Heart left ventricle (tissue), 16 donors: Measurements from ENCODE around the gene MAN2A2. TPM values are rescaled to one million over a fixed set of nuclear protein-coding genes. Genes with fewer than 3 reads are reported as not detected.

Experiments used
- ATAC-seq, 4 donors: fragments of 200-7000 bp; cut with Tn5 transposase; one replicate each; pipeline ENCODE4 v1.9.1; 2020 to 2022; ENCODE audit warnings: moderate library complexity in 4 of 4, mild to moderate bottlenecking in 3 of 4, moderate number of reproducible peaks in 1 of 4
- DNase-seq, 5 donors: peaks; one replicate each; pipeline ENCODE4 v3.0.0-alpha.2; 2020
- H3K27ac ChIP-seq, 12 donors: fragments of 200-600 bp; sonication (generic) in 4 of 12; one replicate each; pipeline versions ENCODE4 v1.5.0 to v1.8.0; 2016 to 2022; ENCODE audit warnings: mild to moderate bottlenecking in 2 of 12
- H3K27me3 ChIP-seq, 9 donors: fragments of 200-600 bp; sonication (generic) in 2 of 9; one replicate each; pipeline versions ENCODE4 v1.5.1 to v1.8.0; 2016 to 2022; ENCODE audit warnings: mild to moderate bottlenecking in 3 of 9
- H3K36me3 ChIP-seq, 9 donors: fragments of 200-600 bp; sonication (generic) in 2 of 9; one replicate each; pipeline versions ENCODE4 v1.5.0 to v1.8.0; 2018 to 2022; ENCODE audit warnings: mild to moderate bottlenecking in 2 of 9
- H3K4me1 ChIP-seq, 12 donors: fragments of 200-600 bp; sonication (generic) in 4 of 12; one replicate each; pipeline versions ENCODE4 v1.5.0 to v1.8.0; 2016 to 2022; ENCODE audit warnings: mild to moderate bottlenecking in 3 of 12
- H3K4me3 ChIP-seq, 12 donors: fragments of 200-600 bp; sonication (generic) in 4 of 12; one replicate each; pipeline versions ENCODE4 v1.5.0 to v1.8.0; 2017 to 2022; ENCODE audit warnings: mild to moderate bottlenecking in 9 of 12, moderate library complexity in 4 of 12
- H3K9me3 ChIP-seq, 12 donors: fragments of 200-600 bp; sonication (generic) in 4 of 12; one replicate each; pipeline versions ENCODE4 v1.5.0 to v1.8.0; 2016 to 2022; ENCODE audit warnings: mild to moderate bottlenecking in 1 of 12
- POLR2A ChIP-seq, 2 donors: fragments of 450-650 bp; IDR thresholded peaks; one replicate each; pipeline ENCODE4 v1.6.1; 2017; ENCODE audit warnings: antibody characterized with exemption in 2 of 2, mild to moderate bottlenecking in 2 of 2, moderate library complexity in 2 of 2
- WGBS, 4 donors: extraction: QIAGEN DNeasy Blood & Tissue Kit in 2 of 4; methylation state at CpG; one replicate each; pipeline versions ENCODE4 v1.1.5 to v1.1.7; 2013 to 2018; 5-methylcytosine and 5-hydroxymethylcytosine counted together
- intact Hi-C, 10 donors: fragments of 100-400 bp; cut with DNase I; formaldehyde crosslinking; loops; one replicate each; pipeline versions ENCODE4 v1.11.1 to v1.14.2; 2022
- polyA plus RNA-seq, 2 donors: library from polyadenylated mRNA; stranded (reverse); fragments of 200-250 nt; gene quantifications; one replicate each; pipeline ENCODE4 v1.2.3, GENCODE V29; 2013
- total RNA-seq, 9 donors: library from RNA; depleted of rRNA in 2 of 9; stranded (reverse); fragments of >200 nt in 2 of 9; fragmentation: NEBNext Ultra II Directional in 3 of 9; extraction: Animal tissue kit (Norgen Biotek cat#: 25700) in 3 of 9; gene quantifications; one replicate each; pipeline versions ENCODE4 v1.1.0 to v1.2.4, GENCODE V29; 2016 to 2023
- TF ChIP-seq, protein P1 (sequence below), 12 donors: fragments of 200-600 bp; sonication (generic) in 4 of 12; IDR thresholded peaks; one replicate each; pipeline versions ENCODE4 v1.5.0 to v1.8.0; 2018 to 2022; ENCODE audit warnings: antibody characterized with exemption in 12 of 12, mild to moderate bottlenecking in 5 of 12
- donor health status: ischemic (EF 13 %, LVEDD 7.1; RV severe dilation, severe dysfunction).
- donor health status: healthy with polysubstance abuse.
- donor health status: DM: no; HTN: yes; CAD: no.
- donor health status: DM: no; HTN: no; CAD: no.
- donor health status: ischemic (EF 25% LVEDD 6.9; RV normal size, moderate dysfunction).
- donor health status: ischemic (EF 25% LVEDD 5.7; RV mildly dilated, moderate dysfunction).
- donor health status: healthy.
- donor health status: DM: yes; HTN: yes; CAD: no.
- donor health status: ischemic (EF 35%, LVEDD 5.7; RV mildly dilated, moderate dysfunction).
- donor health status: nonischemic (EF 11% LVEDD 7.7; RV severe dilation, severe dysfunction).
- donor health status: DM: yes; HTN: yes; CAD: no.
- donor health status: PGD.
- donor health status: ischemic (EF 29% LVEDD 5.4; RV normal size, mild dysfunction).
- donor health status: nonischemic (EF 23%, LVEDD 6.1; RV moderate dilation, normal function).

MAN2A2 gene
- total and polyA plus RNA-seq, 11 donors: 38.7 to 145 (median 87.6) TPM

DNA sequence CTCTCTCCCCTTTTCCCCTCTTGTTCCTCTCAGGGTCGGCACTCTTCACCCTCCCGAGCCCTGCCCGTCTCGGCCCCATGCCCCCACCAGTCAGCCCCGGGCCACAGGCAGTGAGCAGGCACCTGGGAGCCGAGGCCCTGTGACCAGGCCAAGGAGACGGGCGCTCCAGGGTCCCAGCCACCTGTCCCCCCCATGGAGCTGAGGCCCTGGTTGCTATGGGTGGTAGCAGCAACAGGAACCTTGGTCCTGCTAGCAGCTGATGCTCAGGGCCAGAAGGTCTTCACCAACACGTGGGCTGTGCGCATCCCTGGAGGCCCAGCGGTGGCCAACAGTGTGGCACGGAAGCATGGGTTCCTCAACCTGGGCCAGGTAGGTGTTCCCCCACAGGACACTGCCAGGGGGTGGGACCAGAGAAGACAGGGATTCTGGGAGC is 27.5 kb upstream of the MAN2A2 start:
- intact Hi-C loops: no loop called here
- H3K36me3 ChIP-seq: peaks cover 0 to 54% (median 51%) of the 10 kb centered on the region in 9 donors
- no peak for TF ChIP-seq POLR2A (IDR thresholded peaks at IDR 0.05)
- TF ChIP-seq, protein P1, sequence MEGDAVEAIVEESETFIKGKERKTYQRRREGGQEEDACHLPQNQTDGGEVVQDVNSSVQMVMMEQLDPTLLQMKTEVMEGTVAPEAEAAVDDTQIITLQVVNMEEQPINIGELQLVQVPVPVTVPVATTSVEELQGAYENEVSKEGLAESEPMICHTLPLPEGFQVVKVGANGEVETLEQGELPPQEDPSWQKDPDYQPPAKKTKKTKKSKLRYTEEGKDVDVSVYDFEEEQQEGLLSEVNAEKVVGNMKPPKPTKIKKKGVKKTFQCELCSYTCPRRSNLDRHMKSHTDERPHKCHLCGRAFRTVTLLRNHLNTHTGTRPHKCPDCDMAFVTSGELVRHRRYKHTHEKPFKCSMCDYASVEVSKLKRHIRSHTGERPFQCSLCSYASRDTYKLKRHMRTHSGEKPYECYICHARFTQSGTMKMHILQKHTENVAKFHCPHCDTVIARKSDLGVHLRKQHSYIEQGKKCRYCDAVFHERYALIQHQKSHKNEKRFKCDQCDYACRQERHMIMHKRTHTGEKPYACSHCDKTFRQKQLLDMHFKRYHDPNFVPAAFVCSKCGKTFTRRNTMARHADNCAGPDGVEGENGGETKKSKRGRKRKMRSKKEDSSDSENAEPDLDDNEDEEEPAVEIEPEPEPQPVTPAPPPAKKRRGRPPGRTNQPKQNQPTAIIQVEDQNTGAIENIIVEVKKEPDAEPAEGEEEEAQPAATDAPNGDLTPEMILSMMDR (IDR thresholded peaks at IDR 0.05): no peak
- 90 to 93% (median 92%) methylated on average over 12 of the region's 12 CpGs for WGBS, 4 donors
- H3K4me3 ChIP-seq: no peak overlapping the region
- no peaks in the 10 kb centered on the region for H3K9me3 ChIP-seq
- peaks cover 5 to 31% (median 25%) of the 10 kb centered on the region in 12 donors for H3K4me1 ChIP-seq
- ATAC-seq (no peak), DNase-seq (no peak)
- H3K27me3 ChIP-seq: no peaks in the 10 kb centered on the region
- no peak overlapping the region for H3K27ac ChIP-seq

DNA sequence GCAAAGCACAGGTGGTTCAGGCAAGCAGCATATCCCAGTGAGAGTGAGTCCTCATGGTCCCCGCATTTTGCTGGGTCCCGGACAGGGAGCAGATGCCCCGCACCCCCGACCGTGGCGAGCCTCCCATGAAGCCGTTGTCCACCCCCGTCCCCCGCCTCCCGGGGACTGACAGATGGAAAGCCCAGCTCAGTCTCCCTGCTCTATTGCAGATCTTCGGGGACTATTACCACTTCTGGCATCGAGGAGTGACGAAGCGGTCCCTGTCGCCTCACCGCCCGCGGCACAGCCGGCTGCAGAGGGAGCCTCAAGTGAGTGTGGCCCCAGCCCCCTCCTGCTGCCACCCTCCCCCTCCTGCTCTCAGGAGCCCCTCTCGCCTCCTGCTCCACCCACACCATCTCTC is 27.1 kb upstream of the MAN2A2 start:
- peaks cover 4 to 27% (median 23%) of the 10 kb centered on the region in 12 donors for H3K4me1 ChIP-seq
- no peak overlapping the region for H3K27ac ChIP-seq
- no peak overlapping the region for H3K4me3 ChIP-seq
- ATAC-seq: no peak
- H3K9me3 ChIP-seq: no peaks in the 10 kb centered on the region
- DNase-seq: no peak
- peaks cover 0 to 59% (median 56%) of the 10 kb centered on the region in 9 donors for H3K36me3 ChIP-seq
- 92 to 97% (median 94%) methylated on average over 10 to 20 of the region's 20 CpGs for WGBS, 4 donors
- intact Hi-C loops: no loop called here
- H3K27me3 ChIP-seq: no peaks in the 10 kb centered on the region
- TF ChIP-seq, protein P1 (IDR thresholded peaks at IDR 0.05): no peak
- TF ChIP-seq POLR2A (IDR thresholded peaks at IDR 0.05): no peak

GRCh38 chr15:90876512-90877170 is 26.5 kb upstream of the MAN2A2 start:
- WGBS, 4 donors: 90 to 91% (median 91%) methylated on average over 14 to 15 of the region's 15 CpGs
- ATAC-seq: no peak
- intact Hi-C loops: no loop called here
- DNase-seq: no peak
- H3K36me3 ChIP-seq: peaks cover 0 to 65% (median 61%) of the 10 kb centered on the region in 9 donors
- H3K4me3 ChIP-seq: no peak overlapping the region
- no peaks in the 10 kb centered on the region for H3K27me3 ChIP-seq
- TF ChIP-seq POLR2A (IDR thresholded peaks at IDR 0.05): no peak
- TF ChIP-seq, protein P1 (IDR thresholded peaks at IDR 0.05): no peak
- H3K9me3 ChIP-seq: no peaks in the 10 kb centered on the region
- peaks cover 4 to 27% (median 22%) of the 10 kb centered on the region in 12 donors for H3K4me1 ChIP-seq
- no peak overlapping the region for H3K27ac ChIP-seq

DNA sequence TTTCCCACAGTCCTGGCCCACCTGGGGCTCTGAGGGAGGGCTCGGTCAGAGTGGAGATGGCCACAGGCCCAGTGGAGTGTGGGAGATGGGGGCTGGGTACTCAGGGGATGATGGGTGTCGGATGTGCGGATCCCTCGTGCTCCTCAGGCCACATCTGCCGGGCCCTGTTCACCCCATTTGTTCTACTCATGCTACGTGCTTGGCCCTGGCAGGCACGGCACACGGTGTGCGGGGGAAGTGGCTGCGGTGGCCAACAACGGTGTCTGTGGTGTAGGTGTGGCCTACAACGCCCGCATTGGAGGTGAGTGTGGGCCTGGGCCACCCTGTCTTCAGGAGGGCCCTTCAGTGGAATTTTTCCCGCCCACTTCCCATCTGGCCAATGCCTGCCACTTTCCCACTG is 25.8 kb upstream of the MAN2A2 start:
- H3K27ac ChIP-seq: no peak overlapping the region
- peaks cover 4 to 26% (median 21%) of the 10 kb centered on the region in 12 donors for H3K4me1 ChIP-seq
- intact Hi-C loops: no loop called here
- DNase-seq (no peak), ATAC-seq (no peak)
- peaks cover 0 to 72% (median 68%) of the 10 kb centered on the region in 9 donors for H3K36me3 ChIP-seq
- no peak overlapping the region for H3K4me3 ChIP-seq
- no peaks in the 10 kb centered on the region for H3K27me3 ChIP-seq
- no peaks in the 10 kb centered on the region for H3K9me3 ChIP-seq
- WGBS, 4 donors: 92 to 98% (median 94%) methylated on average over 9 to 14 of the region's 14 CpGs
- TF ChIP-seq, protein P1 (IDR thresholded peaks at IDR 0.05): no peak
- no peak for TF ChIP-seq POLR2A (IDR thresholded peaks at IDR 0.05)
